ENCODE measurements around the gene LTB4R2.
A peak's percentile ranks its signal among the peaks of the same experiment; 100 is the strongest.

LTB4R2 gene

GRCh38 chr14:24279301-24280186 is 30.4 kb upstream of the LTB4R2 start:
- H3K27me3 ChIP-seq (ENCODE audit: insufficient read depth, poor library complexity, severe bottlenecking): no peaks in the 10 kb centered on the region
- H3K4me3 ChIP-seq (ENCODE audit: severe bottlenecking): no peak overlapping the region
- TF ChIP-seq CTCF (IDR thresholded peaks at IDR 0.05; ENCODE audit: poor library complexity, severe bottlenecking): peak; percentile 20
- H3K36me3 ChIP-seq (ENCODE audit: low read depth): no peaks in the 10 kb centered on the region
- no peak for ATAC-seq (ENCODE audit: low read depth)
- no peaks in the 10 kb centered on the region for H3K9me3 ChIP-seq (ENCODE audit: severe bottlenecking)
- no peak for DNase-seq (ENCODE audit: low spot score)
- H3K27ac ChIP-seq (ENCODE audit: poor library complexity, severe bottlenecking): no peak overlapping the region
- peaks cover 18% of the 10 kb centered on the region for H3K4me1 ChIP-seq (ENCODE audit: insufficient read depth, poor library complexity, severe bottlenecking)

- DNase-seq (ENCODE audit: low spot score): no peak
- no peaks in the 10 kb centered on the region for H3K9me3 ChIP-seq (ENCODE audit: severe bottlenecking)
- no peak overlapping the region for H3K4me3 ChIP-seq (ENCODE audit: severe bottlenecking)
- no peaks in the 10 kb centered on the region for H3K36me3 ChIP-seq (ENCODE audit: low read depth)
- no peak overlapping the region for H3K27ac ChIP-seq (ENCODE audit: poor library complexity, severe bottlenecking)
- peaks cover 18% of the 10 kb centered on the region for H3K4me1 ChIP-seq (ENCODE audit: insufficient read depth, poor library complexity, severe bottlenecking)
- no peaks in the 10 kb centered on the region for H3K27me3 ChIP-seq (ENCODE audit: insufficient read depth, poor library complexity, severe bottlenecking)
- TF ChIP-seq CTCF (IDR thresholded peaks at IDR 0.05; ENCODE audit: poor library complexity, severe bottlenecking): no peak
- ATAC-seq (ENCODE audit: low read depth): no peak
Observed at GRCh38 chr14:24280797-24281460, 29.0 kb upstream of the LTB4R2 start.

- H3K4me3 ChIP-seq (ENCODE audit: severe bottlenecking): no peak overlapping the region
- H3K36me3 ChIP-seq (ENCODE audit: low read depth): no peaks in the 10 kb centered on the region
- no peak overlapping the region for H3K27ac ChIP-seq (ENCODE audit: poor library complexity, severe bottlenecking)
- no peak for ATAC-seq (ENCODE audit: low read depth)
- peaks cover 19% of the 10 kb centered on the region for H3K4me1 ChIP-seq (ENCODE audit: insufficient read depth, poor library complexity, severe bottlenecking)
- H3K9me3 ChIP-seq (ENCODE audit: severe bottlenecking): no peaks in the 10 kb centered on the region
- no peak for TF ChIP-seq CTCF (IDR thresholded peaks at IDR 0.05; ENCODE audit: poor library complexity, severe bottlenecking)
- H3K27me3 ChIP-seq (ENCODE audit: insufficient read depth, poor library complexity, severe bottlenecking): no peaks in the 10 kb centered on the region
- no peak for DNase-seq (ENCODE audit: low spot score)
Observed at GRCh38 chr14:24281636-24282035, 28.3 kb upstream of the LTB4R2 start.

- H3K4me3 ChIP-seq (ENCODE audit: severe bottlenecking): no peak overlapping the region
- no peaks in the 10 kb centered on the region for H3K27me3 ChIP-seq (ENCODE audit: insufficient read depth, poor library complexity, severe bottlenecking)
- no peaks in the 10 kb centered on the region for H3K9me3 ChIP-seq (ENCODE audit: severe bottlenecking)
- H3K27ac ChIP-seq (ENCODE audit: poor library complexity, severe bottlenecking): no peak overlapping the region
- TF ChIP-seq CTCF (IDR thresholded peaks at IDR 0.05; ENCODE audit: poor library complexity, severe bottlenecking): no peak
- H3K4me1 ChIP-seq (ENCODE audit: insufficient read depth, poor library complexity, severe bottlenecking): peaks cover 19% of the 10 kb centered on the region
- H3K36me3 ChIP-seq (ENCODE audit: low read depth): no peaks in the 10 kb centered on the region
- ATAC-seq (ENCODE audit: low read depth) (no peak), DNase-seq (ENCODE audit: low spot score) (peak; percentile 51)
Observed at GRCh38 chr14:24282736-24283135, 27.2 kb upstream of the LTB4R2 start.

Measured in RWPE2 (cell line).